Breast epithelium (tissue), 4 donors: ENCODE measurements around the gene PDCD7. TPM values are rescaled to one million over a fixed set of nuclear protein-coding genes. Genes with fewer than 3 reads are reported as not detected.
A peak's percentile ranks its signal among the peaks of the same experiment; 100 is the strongest.
"Not testable (repeated sequence)": the region's sequence is repeated elsewhere in the genome, so short reads cannot be mapped to it uniquely, and the experiment has no call there.

Experiments used
- DNase-seq, 2 donors: peaks; one replicate each; pipeline ENCODE4 v3.0.0-alpha.2; 2019; ENCODE audit warnings: low spot score in 2 of 2
- H3K27ac ChIP-seq, 2 donors: fragments of 200-600 bp; sonication (generic) in 1 of 2; one replicate each; pipeline ENCODE4 v1.5.1; 2016 to 2019; ENCODE audit warnings: mild to moderate bottlenecking in 1 of 2
- H3K27me3 ChIP-seq, 2 donors: fragments of 200-600 bp; sonication (generic) in 1 of 2; one replicate each; pipeline versions ENCODE4 v1.5.1 to v1.6.0; 2017 to 2019; ENCODE audit warnings: control low read depth in 1 of 2, mild to moderate bottlenecking in 1 of 2
- H3K36me3 ChIP-seq: fragments of 200-600 bp; one replicate; pipeline ENCODE4 v1.5.1; 2019
- H3K4me1 ChIP-seq, 2 donors: fragments of 200-600 bp; sonication (generic); one replicate each; pipeline ENCODE4 v1.5.1; 2016 to 2019; ENCODE audit warnings: control low read depth in 1 of 2
- H3K4me3 ChIP-seq, 3 donors: fragments of 200-600 bp; sonication (generic); 1 replicate in 2 of 3; 2 replicates in 1 of 3; pipeline ENCODE4 v1.5.1; 2016 to 2019; ENCODE audit warnings: mild to moderate bottlenecking in 3 of 3, moderate library complexity in 2 of 3
- H3K9me3 ChIP-seq, 2 donors: fragments of 200-600 bp; sonication (generic) in 1 of 2; one replicate each; pipeline ENCODE4 v1.5.1; 2016 to 2019; ENCODE audit warnings: control low read depth in 1 of 2
- CTCF ChIP-seq, 3 donors: fragments of 450-650 bp; IDR thresholded peaks; one replicate each; pipeline ENCODE4 v1.5.1; 2016 to 2017; ENCODE audit warnings: antibody characterized with exemption in 3 of 3, mild to moderate bottlenecking in 3 of 3, moderate library complexity in 3 of 3
- POLR2A ChIP-seq: fragments of 450-650 bp; IDR thresholded peaks from one replicate; pipeline ENCODE4 v1.6.1; 2016; ENCODE audit warnings: antibody characterized with exemption, mild to moderate bottlenecking, moderate library complexity
- POLR2AphosphoS5 ChIP-seq, 3 donors: sonication (generic); formaldehyde crosslinking; IDR thresholded peaks; one replicate each; pipeline ENCODE4 v1.6.1; 2017; ENCODE audit warnings: antibody characterized with exemption in 3 of 3
- intact Hi-C: fragments of 100-400 bp; cut with DNase I; formaldehyde crosslinking; loops from one replicate; pipeline ENCODE4 v1.15.1; 2023; ENCODE audit warnings: low total_unique reads
- total RNA-seq, 3 donors: library from RNA; depleted of rRNA; stranded (reverse); fragments of >200 nt; gene quantifications; one replicate each; pipeline ENCODE4 v1.1.0, GENCODE V29; 2016

PDCD7 gene
- total RNA-seq, 3 donors from 2014 or later: 21.6 to 26.7 (median 24.4) TPM

GRCh38 chr15:65101411-65101890, 32.2 kb downstream of the PDCD7 start:
- intact Hi-C loops: no loop called here
- peaks cover 5% of the 10 kb centered on the region for H3K36me3 ChIP-seq
- no peak for TF ChIP-seq POLR2AphosphoS5 (IDR thresholded peaks at IDR 0.05)
- TF ChIP-seq CTCF (IDR thresholded peaks at IDR 0.05): peak; percentile 36 to 75 (median 70)
- TF ChIP-seq POLR2A: no peak
- H3K9me3 ChIP-seq: no peaks in the 10 kb centered on the region
- no peaks in the 10 kb centered on the region for H3K4me1 ChIP-seq
- H3K4me3 ChIP-seq: no peak overlapping the region
- no peaks in the 10 kb centered on the region for H3K27me3 ChIP-seq
- H3K27ac ChIP-seq: peak overlapping the region in 1 of 2 donors; percentile 40
- DNase-seq: no peak

GRCh38 chr15:65100442-65100841, 33.2 kb downstream of the PDCD7 start:
- intact Hi-C loops: no loop called here
- DNase-seq: no peak
- TF ChIP-seq POLR2A (no peak), POLR2AphosphoS5 (IDR thresholded peaks at IDR 0.05) (no peak), CTCF (IDR thresholded peaks at IDR 0.05) (no peak)
- H3K27me3 ChIP-seq: no peaks in the 10 kb centered on the region
- H3K27ac ChIP-seq: peak overlapping the region in 1 of 2 donors; percentile 40
- no peak overlapping the region for H3K4me3 ChIP-seq
- H3K4me1 ChIP-seq: no peaks in the 10 kb centered on the region
- H3K36me3 ChIP-seq: peaks cover 5% of the 10 kb centered on the region
- no peaks in the 10 kb centered on the region for H3K9me3 ChIP-seq

- not testable (repeated sequence) for H3K9me3 ChIP-seq, H3K27me3 ChIP-seq, H3K36me3 ChIP-seq, H3K4me3 ChIP-seq, H3K27ac ChIP-seq, H3K4me1 ChIP-seq, DNase-seq
- intact Hi-C loops: loop anchor here (10.0 kb wide), 1 partner anchor 65 kb away; no protein-coding TSS in a partner anchor
Measured at GRCh38 chr15:65099801-65100200, 33.8 kb downstream of the PDCD7 start.

- no peak overlapping the region for H3K4me3 ChIP-seq
- intact Hi-C loops: loop anchor here (10.0 kb wide), 1 partner anchor 65 kb away; no protein-coding TSS in a partner anchor
- H3K36me3 ChIP-seq: peaks cover 5% of the 10 kb centered on the region
- H3K27me3 ChIP-seq: no peaks in the 10 kb centered on the region
- TF ChIP-seq CTCF (IDR thresholded peaks at IDR 0.05): no peak
- TF ChIP-seq POLR2A: no peak
- no peak for TF ChIP-seq POLR2AphosphoS5 (IDR thresholded peaks at IDR 0.05)
- no peak overlapping the region for H3K27ac ChIP-seq
- DNase-seq: no peak
- no peaks in the 10 kb centered on the region for H3K4me1 ChIP-seq
- no peaks in the 10 kb centered on the region for H3K9me3 ChIP-seq
Measured at GRCh38 chr15:65099336-65099735, 34.3 kb downstream of the PDCD7 start.

GRCh38 chr15:65097651-65098263, 35.9 kb downstream of the PDCD7 start:
- Histone ChIP-seq H3K36me3 (peaks cover 5% of the 10 kb centered on the region), H3K9me3 (no peaks in the 10 kb centered on the region), H3K27me3 (no peaks in the 10 kb centered on the region), H3K27ac (no peak overlapping the region), H3K4me1 (no peaks in the 10 kb centered on the region), H3K4me3 (no peak overlapping the region)
- DNase-seq: no peak
- TF ChIP-seq POLR2AphosphoS5 (IDR thresholded peaks at IDR 0.05) (no peak), POLR2A (no peak), CTCF (IDR thresholded peaks at IDR 0.05) (no peak)
- intact Hi-C loops: loop anchor here (10.0 kb wide), 1 partner anchor 63 kb away; no protein-coding TSS in a partner anchor
